ENCODE measurements around the gene RAB11FIP4.
"Not testable (repeated sequence)": the region's sequence is repeated elsewhere in the genome, so short reads cannot be mapped to it uniquely, and the experiment has no call there.

Gene RAB11FIP4, protein sequence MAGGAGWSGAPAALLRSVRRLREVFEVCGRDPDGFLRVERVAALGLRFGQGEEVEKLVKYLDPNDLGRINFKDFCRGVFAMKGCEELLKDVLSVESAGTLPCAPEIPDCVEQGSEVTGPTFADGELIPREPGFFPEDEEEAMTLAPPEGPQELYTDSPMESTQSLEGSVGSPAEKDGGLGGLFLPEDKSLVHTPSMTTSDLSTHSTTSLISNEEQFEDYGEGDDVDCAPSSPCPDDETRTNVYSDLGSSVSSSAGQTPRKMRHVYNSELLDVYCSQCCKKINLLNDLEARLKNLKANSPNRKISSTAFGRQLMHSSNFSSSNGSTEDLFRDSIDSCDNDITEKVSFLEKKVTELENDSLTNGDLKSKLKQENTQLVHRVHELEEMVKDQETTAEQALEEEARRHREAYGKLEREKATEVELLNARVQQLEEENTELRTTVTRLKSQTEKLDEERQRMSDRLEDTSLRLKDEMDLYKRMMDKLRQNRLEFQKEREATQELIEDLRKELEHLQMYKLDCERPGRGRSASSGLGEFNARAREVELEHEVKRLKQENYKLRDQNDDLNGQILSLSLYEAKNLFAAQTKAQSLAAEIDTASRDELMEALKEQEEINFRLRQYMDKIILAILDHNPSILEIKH

GRCh38 chr17:31391496-31391949 lies at the start of gene RAB11FIP4:
TSS of gene RAB11FIP4 (plus strand) at chr17:31391675. CDS start at chr17:31391853, 178 bp downstream.
- no peak for TF ChIP-seq CTCF (IDR thresholded peaks at IDR 0.05)
- no peaks in the 10 kb centered on the region for H3K36me3 ChIP-seq
- H3K27ac ChIP-seq, result no peak within 1 kb of the TSS
- peaks cover 92% of the 10 kb centered on the region for H3K27me3 ChIP-seq
- H3K4me3 ChIP-seq (ENCODE audit: low read depth in 1 of 2, low read length in 1 of 2), result peak within 1 kb of the TSS in 1 of 2 experiments; percentile 24
- H3K4me1 ChIP-seq (ENCODE audit: control insufficient read depth in 1 of 2, insufficient read depth in 1 of 2, low read depth in 1 of 2, low read length in 1 of 2), result peaks cover 0 to 15% of the 10 kb centered on the region in 2 experiments
- no peaks in the 10 kb centered on the region for H3K9me3 ChIP-seq

- H3K36me3 ChIP-seq, result not testable (repeated sequence)
These were observed 46.2 kb upstream of the RAB11FIP4 start for GRCh38 chr17:31345191-31345747.

DNA sequence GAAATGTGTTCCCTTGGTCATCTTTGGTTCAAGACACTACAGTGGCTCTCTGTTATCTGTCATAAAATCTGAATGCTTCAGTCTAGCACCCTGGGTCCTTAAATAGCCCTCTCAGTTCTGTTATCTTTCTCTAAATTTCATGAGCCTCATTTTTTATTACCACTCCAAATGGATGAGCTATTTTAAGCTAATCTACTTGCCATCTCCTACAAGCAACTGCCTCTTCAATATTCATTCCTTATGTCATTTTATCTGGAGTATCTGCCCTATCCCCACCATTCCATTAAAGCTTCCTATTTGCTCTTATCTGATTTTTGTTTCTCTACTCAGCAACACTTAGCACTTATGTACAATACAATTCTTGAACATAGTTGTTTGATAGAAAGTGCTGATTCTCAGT lies 42.0 kb upstream of the RAB11FIP4 start:
- no peaks in the 10 kb centered on the region for H3K9me3 ChIP-seq

More at GRCh38 chr17:31345191-31345747, 46.2 kb upstream of the RAB11FIP4 start:
- H3K27me3 ChIP-seq; H3K9me3 ChIP-seq; H3K4me1 ChIP-seq (ENCODE audit: control insufficient read depth in 1 of 2, insufficient read depth in 1 of 2, low read depth in 1 of 2, low read length in 1 of 2); H3K27ac ChIP-seq; H3K4me3 ChIP-seq (ENCODE audit: low read depth in 1 of 2, low read length in 1 of 2): not testable (repeated sequence)

DNA sequence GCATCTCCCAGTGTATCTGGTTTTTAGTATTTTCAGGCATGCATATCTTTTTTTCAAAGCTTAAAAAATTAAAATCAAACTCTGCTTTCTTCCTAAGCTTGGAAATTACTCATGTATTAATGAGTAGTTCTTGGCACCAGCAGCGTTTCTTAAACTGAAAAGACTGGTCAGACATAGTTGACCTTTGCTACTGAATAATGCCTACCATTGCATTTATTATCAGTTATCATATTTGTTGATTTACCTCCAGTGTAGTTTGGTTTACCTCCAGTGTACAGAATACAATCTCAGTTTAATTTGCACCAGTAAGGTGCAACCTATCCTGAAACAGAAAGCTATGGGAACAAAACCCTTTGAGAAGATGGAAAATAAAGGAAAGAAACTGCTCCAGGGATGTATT lies 35.5 kb upstream of the RAB11FIP4 start:
- Histone ChIP-seq H3K27me3 (no peaks in the 10 kb centered on the region), H3K36me3 (peaks cover 11% of the 10 kb centered on the region), H3K9me3 (no peaks in the 10 kb centered on the region), H3K4me1 (ENCODE audit: control insufficient read depth in 1 of 2, insufficient read depth in 1 of 2, low read depth in 1 of 2, low read length in 1 of 2) (no peaks in the 10 kb centered on the region), H3K4me3 (ENCODE audit: low read depth in 1 of 2, low read length in 1 of 2) (no peak overlapping the region), H3K27ac (no peak overlapping the region)
- no peak for TF ChIP-seq CTCF (IDR thresholded peaks at IDR 0.05)

More for the DNA sequence above, 42.0 kb upstream of the RAB11FIP4 start:
- H3K27me3 ChIP-seq, result no peaks in the 10 kb centered on the region
- H3K27ac ChIP-seq, result no peak overlapping the region
- H3K4me1 ChIP-seq (ENCODE audit: control insufficient read depth in 1 of 2, insufficient read depth in 1 of 2, low read depth in 1 of 2, low read length in 1 of 2), result no peaks in the 10 kb centered on the region
- no peak overlapping the region for H3K4me3 ChIP-seq (ENCODE audit: low read depth in 1 of 2, low read length in 1 of 2)
- peaks cover 7% of the 10 kb centered on the region for H3K36me3 ChIP-seq
- TF ChIP-seq CTCF (IDR thresholded peaks at IDR 0.05), result no peak

- Histone ChIP-seq H3K4me3 (ENCODE audit: low read depth in 1 of 2, low read length in 1 of 2) (no peak overlapping the region), H3K4me1 (ENCODE audit: control insufficient read depth in 1 of 2, insufficient read depth in 1 of 2, low read depth in 1 of 2, low read length in 1 of 2) (no peaks in the 10 kb centered on the region), H3K27me3 (no peaks in the 10 kb centered on the region), H3K27ac (no peak overlapping the region), H3K9me3 (no peaks in the 10 kb centered on the region), H3K36me3 (peaks cover 11% of the 10 kb centered on the region)
- no peak for TF ChIP-seq CTCF (IDR thresholded peaks at IDR 0.05)
These were observed 34.4 kb upstream of the RAB11FIP4 start for GRCh38 chr17:31357091-31357490.

Measured in neutrophil (primary cell).